ENCODE data around the gene WAC.
"Not testable (repeated sequence)": the region's sequence is repeated elsewhere in the genome, so short reads cannot be mapped to it uniquely, and the experiment has no call there.

The WAC gene

GRCh38 chr10:28569506-28570159, 36.7 kb downstream of the WAC start:
- no peak for DNase-seq

GRCh38 chr10:28570598-28570997, 37.7 kb downstream of the WAC start:
- DNase-seq, result no peak

GRCh38 chr10:28571265-28571664, 38.3 kb downstream of the WAC start:
- DNase-seq, result no peak

- DNase-seq, result not testable (repeated sequence)
Observed at GRCh38 chr10:28574214-28574613, 41.3 kb downstream of the WAC start.

- no peak for DNase-seq
Observed at GRCh38 chr10:28575852-28576251, 42.9 kb downstream of the WAC start.

GRCh38 chr10:28577506-28577905, 44.6 kb downstream of the WAC start:
- DNase-seq, result no peak

- DNase-seq, result no peak
Observed at GRCh38 chr10:28578454-28578853, 45.5 kb downstream of the WAC start.

GRCh38 chr10:28580825-28581224, 47.9 kb downstream of the WAC start:
- no peak for DNase-seq

GRCh38 chr10:28581916-28582315, 49.0 kb downstream of the WAC start:
- DNase-seq, result no peak

- DNase-seq, result no peak
Observed at GRCh38 chr10:28585076-28585475, 52.2 kb downstream of the WAC start.

- DNase-seq, result no peak
Observed at GRCh38 chr10:28586176-28586575, 53.3 kb downstream of the WAC start.

- no peak for DNase-seq
Observed at GRCh38 chr10:28587270-28587969, 54.5 kb downstream of the WAC start.

GRCh38 chr10:28587970-28588290, 55.0 kb downstream of the WAC start:
- DNase-seq, result no peak

GRCh38 chr10:28592953-28593352, 60.0 kb downstream of the WAC start:
- DNase-seq, result no peak

- no peak for DNase-seq
Observed at GRCh38 chr10:28593811-28594210, 60.9 kb downstream of the WAC start.

GRCh38 chr10:28594406-28594805, 61.5 kb downstream of the WAC start:
- DNase-seq, result no peak

- DNase-seq, result no peak
Observed at GRCh38 chr10:28595613-28596012, 62.7 kb downstream of the WAC start.

GRCh38 chr10:28600056-28600455, 67.1 kb downstream of the WAC start:
- no peak for DNase-seq

GRCh38 chr10:28601012-28601411, 68.1 kb downstream of the WAC start:
- no peak for DNase-seq

GRCh38 chr10:28604567-28605536, 71.9 kb downstream of the WAC start:
- no peak for DNase-seq

- no peak for DNase-seq
Observed at GRCh38 chr10:28606568-28606967, 73.7 kb downstream of the WAC start.

- DNase-seq, result not testable (repeated sequence)
Observed at GRCh38 chr10:28609636-28610035, 76.7 kb downstream of the WAC start.

GRCh38 chr10:28612877-28613276, 80.0 kb downstream of the WAC start:
- DNase-seq, result no peak

- DNase-seq, result no peak
Observed at GRCh38 chr10:28616514-28616913, 83.6 kb downstream of the WAC start.

Data from NCI-H446 (cell line).